Spleen (tissue), 11 donors: ENCODE data around the gene AMBRA1. TPM values are rescaled to one million over a fixed set of nuclear protein-coding genes. Genes with fewer than 3 reads are reported as not detected.

Experiments used
- DNase-seq: peaks from one replicate; pipeline ENCODE4 v3.0.0-alpha.2; 2020
- H3K27ac ChIP-seq, 8 donors: fragments of 200-600 bp; sonication (generic) in 7 of 8; 1 replicate in 4 of 8; 2 replicates in 4 of 8; pipeline versions ENCODE4 v1.5.0 to v1.8.0; 2016 to 2021; ENCODE audit warnings: inconsistent platforms in 4 of 8, mild to moderate bottlenecking in 4 of 8, moderate library complexity in 1 of 8
- H3K27me3 ChIP-seq, 7 donors: fragments of 200-600 bp; sonication (generic) in 6 of 7; replicated peaks in 1 of 7; 1 replicate in 4 of 7; 2 replicates in 3 of 7; pipeline versions ENCODE4 v1.5.0 to v1.8.0; 2016 to 2021; ENCODE audit warnings: inconsistent platforms in 3 of 7, mild to moderate bottlenecking in 1 of 7
- H3K36me3 ChIP-seq, 6 donors: fragments of 200-600 bp; sonication (generic) in 5 of 6; 1 replicate in 4 of 6; 2 replicates in 2 of 6; pipeline versions ENCODE4 v1.5.0 to v1.8.0; 2016 to 2021; ENCODE audit warnings: inconsistent platforms in 2 of 6
- H3K4me1 ChIP-seq, 6 donors: fragments of 200-600 bp; sonication (generic) in 5 of 6; 1 replicate in 3 of 6; 2 replicates in 3 of 6; pipeline versions ENCODE4 v1.5.0 to v1.8.0; 2016 to 2021; ENCODE audit warnings: inconsistent platforms in 3 of 6
- H3K4me3 ChIP-seq, 8 donors: fragments of 200-600 bp; sonication (generic) in 7 of 8; 1 replicate in 4 of 8; 2 replicates in 4 of 8; pipeline versions ENCODE4 v1.5.0 to v1.8.0; 2016 to 2021; ENCODE audit warnings: inconsistent platforms in 4 of 8, mild to moderate bottlenecking in 4 of 8, moderate library complexity in 2 of 8
- H3K9me3 ChIP-seq, 8 donors: fragments of 200-600 bp; sonication (generic) in 7 of 8; 1 replicate in 4 of 8; 2 replicates in 4 of 8; pipeline versions ENCODE4 v1.5.0 to v1.8.0; 2016 to 2021; ENCODE audit warnings: inconsistent platforms in 4 of 8
- POLR2A ChIP-seq, 3 donors: fragments of 450-650 bp; IDR thresholded peaks; one replicate each; pipeline ENCODE4 v1.5.1; 2017; ENCODE audit warnings: antibody characterized with exemption in 3 of 3, mild to moderate bottlenecking in 1 of 3
- POLR2AphosphoS5 ChIP-seq, 3 donors: sonication (generic); formaldehyde crosslinking; IDR thresholded peaks; one replicate each; pipeline ENCODE4 v1.5.1; 2017; ENCODE audit warnings: antibody characterized with exemption in 3 of 3
- WGBS, 5 donors: extraction: QIAGEN DNeasy Blood & Tissue Kit in 3 of 5; methylation state at CpG; one replicate each; pipeline versions ENCODE4 v1.1.5 to v1.1.7; 2013 to 2018; 5-methylcytosine and 5-hydroxymethylcytosine counted together
- intact Hi-C: fragments of 100-400 bp; cut with DNase I; formaldehyde crosslinking; loops from one replicate; pipeline ENCODE4 v1.15.0; 2023; ENCODE audit warnings: low total_unique reads
- polyA plus RNA-seq, 3 donors: library from polyadenylated mRNA; stranded (reverse); fragments of 200-250 nt; gene quantifications; one replicate each; pipeline ENCODE4 v1.2.1, GENCODE V29; 2013
- total RNA-seq, 7 donors: library from RNA; depleted of rRNA in 3 of 7; stranded (reverse); fragments of >200 nt in 3 of 7; fragmentation: NEBNext Ultra II Directional in 4 of 7; extraction: Animal tissue kit (Norgen Biotek cat#: 25700) in 4 of 7; gene quantifications; one replicate each; pipeline versions ENCODE4 v1.1.0 to v1.2.1, GENCODE V29; 2016 to 2021
- TF ChIP-seq, protein P1 (sequence below), 11 experiments: fragments of 200-600 bp in 7 of 11; fragments of 450-650 bp in 4 of 11; sonication (generic) in 4 of 11; IDR thresholded peaks in 8 of 11; conservative IDR thresholded peaks in 3 of 11; 1 replicate in 7 of 11; 2 replicates in 4 of 11; pipeline versions ENCODE4 v1.4.0 to v1.8.0; 2016 to 2021; ENCODE audit warnings: antibody characterized with exemption in 11 of 11, inconsistent platforms in 4 of 11, mild to moderate bottlenecking in 1 of 11
- donor health status: healthy with polysubstance abuse.
- donor health status: DM: no; HTN: no; CAD: no; lungs with moderate emphysema.
- donor health status: DM: no; HTN: no; CAD: no.
- donor health status: Bipolar disorder and iron deficiency.
- donor health status: healthy.
- donor health status: DM: no; HTN: no; CAD: no.
- donor health status: DM: yes; HTN: yes; CAD: no.

Gene AMBRA1
- total and polyA plus RNA-seq, 10 donors = 3.6 to 54.6 (median 37.7) TPM

DNA sequence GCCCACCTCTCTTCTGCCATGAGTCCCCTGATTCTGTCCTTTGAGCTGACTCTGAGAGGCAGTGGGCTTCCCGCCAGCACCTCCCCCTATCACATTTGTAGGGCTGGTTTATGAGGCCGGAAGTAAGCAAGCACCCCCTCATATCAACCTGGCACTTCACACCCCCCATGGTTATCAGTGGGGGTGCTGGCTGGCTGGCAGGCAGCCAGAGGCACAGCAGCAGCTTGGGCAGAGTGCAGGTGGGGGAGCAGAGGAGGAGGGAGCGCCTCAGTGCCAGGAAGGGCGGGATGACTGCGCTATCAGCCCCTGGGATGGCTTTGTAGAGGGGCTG, 179.4 kb downstream of the AMBRA1 start:
- H3K36me3 ChIP-seq = peaks cover 0 to 93% (median 58%) of the 10 kb centered on the region in 6 donors
- intact Hi-C loops = no loop called here
- WGBS, 5 donors = 82 to 95% (median 91%) methylated on average over 5 of the region's 5 CpGs
- H3K27me3 ChIP-seq = no peaks in the 10 kb centered on the region
- TF ChIP-seq POLR2AphosphoS5 (IDR thresholded peaks at IDR 0.05) (peak in 1 of 3 donors; percentile 38), POLR2A (IDR thresholded peaks at IDR 0.05) (no peak)
- TF ChIP-seq, protein P1, sequence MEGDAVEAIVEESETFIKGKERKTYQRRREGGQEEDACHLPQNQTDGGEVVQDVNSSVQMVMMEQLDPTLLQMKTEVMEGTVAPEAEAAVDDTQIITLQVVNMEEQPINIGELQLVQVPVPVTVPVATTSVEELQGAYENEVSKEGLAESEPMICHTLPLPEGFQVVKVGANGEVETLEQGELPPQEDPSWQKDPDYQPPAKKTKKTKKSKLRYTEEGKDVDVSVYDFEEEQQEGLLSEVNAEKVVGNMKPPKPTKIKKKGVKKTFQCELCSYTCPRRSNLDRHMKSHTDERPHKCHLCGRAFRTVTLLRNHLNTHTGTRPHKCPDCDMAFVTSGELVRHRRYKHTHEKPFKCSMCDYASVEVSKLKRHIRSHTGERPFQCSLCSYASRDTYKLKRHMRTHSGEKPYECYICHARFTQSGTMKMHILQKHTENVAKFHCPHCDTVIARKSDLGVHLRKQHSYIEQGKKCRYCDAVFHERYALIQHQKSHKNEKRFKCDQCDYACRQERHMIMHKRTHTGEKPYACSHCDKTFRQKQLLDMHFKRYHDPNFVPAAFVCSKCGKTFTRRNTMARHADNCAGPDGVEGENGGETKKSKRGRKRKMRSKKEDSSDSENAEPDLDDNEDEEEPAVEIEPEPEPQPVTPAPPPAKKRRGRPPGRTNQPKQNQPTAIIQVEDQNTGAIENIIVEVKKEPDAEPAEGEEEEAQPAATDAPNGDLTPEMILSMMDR (IDR thresholded peaks at IDR 0.05 in 8 of 11, conservative IDR thresholded peaks at IDR 0.05 in 3 of 11) = no peak
- no peak overlapping the region for H3K27ac ChIP-seq
- no peaks in the 10 kb centered on the region for H3K9me3 ChIP-seq
- H3K4me1 ChIP-seq = no peaks in the 10 kb centered on the region
- no peak overlapping the region for H3K4me3 ChIP-seq
- no peak for DNase-seq

GRCh38 chr11:46413760-46414465, 179.9 kb downstream of the AMBRA1 start:
- intact Hi-C loops = no loop called here

GRCh38 chr11:46410021-46410420, 183.8 kb downstream of the AMBRA1 start:
- 77 to 87% (median 82%) methylated on average over 5 of the region's 5 CpGs for WGBS, 5 donors
- Histone ChIP-seq H3K9me3 (no peaks in the 10 kb centered on the region), H3K4me3 (no peak overlapping the region), H3K4me1 (peaks cover 0 to 4% (median 0%) of the 10 kb centered on the region in 6 donors), H3K36me3 (peaks cover 0 to 100% (median 76%) of the 10 kb centered on the region in 6 donors), H3K27ac (peak overlapping the region in 1 of 8 donors; percentile 5), H3K27me3 (no peaks in the 10 kb centered on the region)
- DNase-seq = no peak
- intact Hi-C loops = no loop called here
- TF ChIP-seq POLR2A (IDR thresholded peaks at IDR 0.05) = no peak
- TF ChIP-seq POLR2AphosphoS5 (IDR thresholded peaks at IDR 0.05) = no peak
- TF ChIP-seq, protein P1 (IDR thresholded peaks at IDR 0.05 in 8 of 11, conservative IDR thresholded peaks at IDR 0.05 in 3 of 11) = peak in 2 of 11 experiments; percentile 10 to 15

More at GRCh38 chr11:46413760-46414465, 179.9 kb downstream of the AMBRA1 start:
- 81 to 96% (median 91%) methylated on average over 9 of the region's 9 CpGs for WGBS, 5 donors
- Histone ChIP-seq H3K9me3 (no peaks in the 10 kb centered on the region), H3K4me3 (no peak overlapping the region), H3K4me1 (no peaks in the 10 kb centered on the region), H3K36me3 (peaks cover 0 to 95% (median 63%) of the 10 kb centered on the region in 6 donors), H3K27me3 (no peaks in the 10 kb centered on the region), H3K27ac (no peak overlapping the region)
- no peak for TF ChIP-seq POLR2AphosphoS5 (IDR thresholded peaks at IDR 0.05)
- no peak for TF ChIP-seq POLR2A (IDR thresholded peaks at IDR 0.05)
- TF ChIP-seq, protein P1 (IDR thresholded peaks at IDR 0.05 in 8 of 11, conservative IDR thresholded peaks at IDR 0.05 in 3 of 11) = no peak
- DNase-seq = no peak

DNA sequence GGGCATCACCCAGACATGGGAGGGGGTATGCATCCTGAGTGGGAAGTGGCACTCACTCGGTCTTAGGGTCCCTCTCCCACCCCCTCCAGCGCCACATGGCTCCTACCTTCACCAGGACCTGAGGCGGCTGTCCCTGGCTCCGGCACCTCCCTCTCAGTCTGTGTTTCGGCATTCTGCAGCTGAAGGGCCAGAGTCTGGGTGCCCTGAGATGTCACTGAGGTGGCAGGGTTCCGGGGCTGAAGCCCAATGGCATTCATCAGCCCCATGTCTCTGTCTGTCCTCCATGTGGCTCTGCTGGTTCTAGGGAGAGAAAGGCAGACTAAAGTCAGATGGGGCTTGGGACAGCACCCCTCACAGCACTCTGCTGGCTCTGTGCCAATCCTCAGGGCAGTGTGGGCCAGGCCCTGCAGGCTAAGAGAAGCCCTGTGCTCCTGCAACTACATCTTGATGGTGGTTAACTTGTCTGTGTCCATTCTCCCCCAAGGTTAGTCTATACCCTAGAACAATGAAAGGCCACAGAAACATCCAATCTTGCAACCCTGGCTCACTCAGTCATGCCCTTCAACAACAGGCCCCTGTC, 185.3 kb downstream of the AMBRA1 start:
- H3K9me3 ChIP-seq = no peaks in the 10 kb centered on the region
- WGBS, 5 donors = 96 to 100% (median 98%) methylated on average over 3 to 6 of the region's 6 CpGs
- no peaks in the 10 kb centered on the region for H3K27me3 ChIP-seq
- no peak for DNase-seq
- H3K4me1 ChIP-seq = peaks cover 0 to 19% (median 0%) of the 10 kb centered on the region in 6 donors
- intact Hi-C loops = no loop called here
- H3K27ac ChIP-seq = no peak overlapping the region
- H3K4me3 ChIP-seq = no peak overlapping the region
- no peak for TF ChIP-seq POLR2A (IDR thresholded peaks at IDR 0.05)
- TF ChIP-seq, protein P1 (IDR thresholded peaks at IDR 0.05 in 8 of 11, conservative IDR thresholded peaks at IDR 0.05 in 3 of 11) = no peak
- TF ChIP-seq POLR2AphosphoS5 (IDR thresholded peaks at IDR 0.05) = no peak
- H3K36me3 ChIP-seq = peaks cover 0 to 100% (median 75%) of the 10 kb centered on the region in 6 donors
